ENCODE results near the gene MUC5B.
"Not testable (repeated sequence)": the region's sequence is repeated elsewhere in the genome, so short reads cannot be mapped to it uniquely, and the experiment has no call there.

The MUC5B gene

GRCh38 chr11:1209371-1210057, 13.4 kb upstream of the MUC5B start:
- intact Hi-C loops (cut with DNase I) = no loop called here
- DNase-seq = peak in 2 of 42 donors; percentile 1 to 2

- DNase-seq = no peak
- intact Hi-C loops (cut with DNase I) = no loop called here
Measured at GRCh38 chr11:1211838-1212237, 11.0 kb upstream of the MUC5B start.

- DNase-seq; intact Hi-C loops (cut with DNase I): not testable (repeated sequence)
Measured at GRCh38 chr11:1215826-1216225, 7.0 kb upstream of the MUC5B start.

GRCh38 chr11:1217151-1217550, 5.7 kb upstream of the MUC5B start:
- DNase-seq = no peak
- intact Hi-C loops (cut with DNase I) = no loop called here

- intact Hi-C loops (cut with DNase I) = no loop called here
- no peak for DNase-seq
Measured at GRCh38 chr11:1218256-1218787, 4.5 kb upstream of the MUC5B start.

- DNase-seq = peak in 2 of 42 donors; percentile 2 to 3
- intact Hi-C loops (cut with DNase I) = no loop called here
Measured at GRCh38 chr11:1218788-1219445, 3.9 kb upstream of the MUC5B start.

- peak in 1 of 42 donors; percentile 2 for DNase-seq
- intact Hi-C loops (cut with DNase I) = no loop called here
Measured at GRCh38 chr11:1219446-1219833, 3.4 kb upstream of the MUC5B start.

- DNase-seq = peak in 2 of 42 donors; percentile 1 to 4
- intact Hi-C loops (cut with DNase I) = no loop called here
Measured at GRCh38 chr11:1219834-1220815, 2.7 kb upstream of the MUC5B start.

- DNase-seq = peak in 2 of 42 donors; percentile 1
- intact Hi-C loops (cut with DNase I) = no loop called here
Measured at GRCh38 chr11:1220941-1221721, 1.7 kb upstream of the MUC5B start.

GRCh38 chr11:1221848-1222311, 986 bp upstream of the MUC5B start:
- DNase-seq = peak in 1 of 42 donors; percentile 4
- intact Hi-C loops (cut with DNase I) = no loop called here

GRCh38 chr11:1223346-1224110, 662 bp downstream of the MUC5B start:
- DNase-seq = peak in 5 of 42 donors; percentile 0 to 7 (median 1)

GRCh38 chr11:1224111-1224490, 1.2 kb downstream of the MUC5B start:
- intact Hi-C loops (cut with DNase I) = no loop called here

More at GRCh38 chr11:1223346-1224110, 662 bp downstream of the MUC5B start:
- intact Hi-C loops (cut with DNase I) = no loop called here

GRCh38 chr11:1224491-1225385, 1.9 kb downstream of the MUC5B start:
- intact Hi-C loops (cut with DNase I) = no loop called here
- peak in 9 of 42 donors; percentile 0 to 24 (median 6) for DNase-seq

More at GRCh38 chr11:1224111-1224490, 1.2 kb downstream of the MUC5B start:
- peak in 4 of 42 donors; percentile 0 to 8 (median 4) for DNase-seq

- intact Hi-C loops (cut with DNase I) = no loop called here
- DNase-seq = peak in 8 of 42 donors; percentile 5 to 36 (median 10)
Measured at GRCh38 chr11:1225386-1226225, 2.7 kb downstream of the MUC5B start.

GRCh38 chr11:1226226-1226985, 3.5 kb downstream of the MUC5B start:
- peak in 8 of 42 donors; percentile 2 to 42 (median 9) for DNase-seq
- intact Hi-C loops (cut with DNase I) = no loop called here
